GM18505 (cell line): ENCODE data around the gene PIMREG.

Experiments used
- ATAC-seq: cut with Tn5 transposase; IDR thresholded peaks from one replicate; pipeline ENCODE4 v1.9.1; 2021; ENCODE audit not compliant: unreplicated experiment
- POLR2A ChIP-seq: IDR thresholded peaks from 4 replicates; pipeline ENCODE4 v1.6.1; 2011; ENCODE audit warnings: borderline replicate concordance; ENCODE audit not compliant: insufficient read depth, insufficient read length; ENCODE audit errors: extremely low read depth

Gene PIMREG

DNA sequence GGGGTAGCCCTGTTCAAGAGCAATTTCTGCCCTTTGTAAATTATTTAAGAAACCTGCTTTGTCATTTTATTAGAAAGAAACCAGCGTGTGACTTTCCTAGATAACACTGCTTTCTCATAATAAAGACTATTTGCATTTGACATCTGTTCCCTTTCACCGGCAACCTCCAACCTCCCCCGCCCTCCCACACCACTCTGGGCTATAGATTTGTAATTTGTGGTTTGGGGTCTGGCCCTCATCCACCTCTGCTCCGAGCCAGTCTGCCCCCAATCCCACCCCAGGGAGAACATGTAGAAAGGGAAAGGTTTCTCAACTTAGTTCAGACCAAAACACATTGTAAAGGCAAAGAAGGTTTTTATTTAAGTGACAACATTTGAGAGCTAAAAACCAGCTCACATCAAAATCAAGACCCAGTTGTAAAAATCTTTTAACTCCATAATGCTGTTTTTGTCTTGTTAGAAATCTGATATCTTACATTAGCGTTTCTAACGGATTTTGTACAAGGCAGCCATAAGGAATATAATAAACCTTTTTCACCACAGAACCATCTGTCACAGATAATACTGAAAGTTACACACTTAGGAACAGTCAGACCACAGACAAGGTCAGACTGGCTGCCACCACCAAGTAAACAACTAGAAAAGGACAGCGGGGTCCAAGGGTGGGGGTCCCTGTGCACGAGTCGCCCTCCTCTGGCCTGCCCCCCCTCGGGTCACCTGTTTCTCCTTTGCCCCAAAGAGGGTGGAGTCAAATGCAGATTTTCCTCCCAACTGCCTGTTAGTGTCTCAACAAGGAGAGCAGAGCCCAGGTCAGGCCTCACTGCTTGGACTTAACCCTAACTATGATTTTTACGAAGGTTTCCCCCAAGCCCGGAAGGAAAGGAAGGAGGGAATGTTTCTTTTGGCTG lies 6.9 kb downstream of the PIMREG start:
- no peak for ATAC-seq
- no peak for TF ChIP-seq POLR2A

DNA sequence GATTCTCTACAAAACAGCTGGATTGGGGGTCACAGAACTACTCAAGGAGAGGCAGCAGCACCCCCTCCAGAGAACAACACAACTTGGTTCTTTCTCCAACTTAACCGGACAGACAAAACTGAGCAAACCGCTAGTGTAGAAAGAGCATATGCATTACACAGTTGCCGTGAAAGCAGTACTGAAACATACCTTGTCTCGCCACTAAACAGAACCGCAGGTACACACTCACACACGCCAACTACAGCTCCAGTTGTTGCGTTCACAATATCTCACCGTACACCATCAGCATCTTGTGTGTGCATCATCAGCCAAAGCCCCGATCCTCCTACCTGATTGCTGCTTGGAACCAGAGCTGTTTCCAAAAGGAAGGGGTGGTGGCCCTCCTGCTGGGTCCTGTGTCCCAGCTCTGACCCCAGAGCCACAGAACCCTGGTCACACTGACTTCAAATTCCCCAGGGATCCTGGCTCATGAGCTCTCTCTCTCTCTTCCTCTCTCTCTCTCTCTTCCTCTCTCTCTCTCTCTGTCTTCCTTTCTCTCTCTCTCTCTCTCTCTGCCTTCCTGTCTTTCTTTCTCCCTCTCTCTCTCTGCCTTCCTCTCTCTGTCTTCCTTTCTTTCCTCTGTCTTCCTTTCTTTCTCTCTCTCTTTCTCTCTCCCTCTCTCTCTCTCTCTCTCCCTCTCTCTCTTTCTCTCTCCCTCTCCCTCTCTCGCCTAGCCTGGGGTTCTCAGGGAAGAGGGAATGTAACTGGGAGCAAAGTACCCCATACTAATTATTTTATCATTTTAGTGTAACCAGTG lies 8.4 kb downstream of the PIMREG start:
- ATAC-seq, result no peak

DNA sequence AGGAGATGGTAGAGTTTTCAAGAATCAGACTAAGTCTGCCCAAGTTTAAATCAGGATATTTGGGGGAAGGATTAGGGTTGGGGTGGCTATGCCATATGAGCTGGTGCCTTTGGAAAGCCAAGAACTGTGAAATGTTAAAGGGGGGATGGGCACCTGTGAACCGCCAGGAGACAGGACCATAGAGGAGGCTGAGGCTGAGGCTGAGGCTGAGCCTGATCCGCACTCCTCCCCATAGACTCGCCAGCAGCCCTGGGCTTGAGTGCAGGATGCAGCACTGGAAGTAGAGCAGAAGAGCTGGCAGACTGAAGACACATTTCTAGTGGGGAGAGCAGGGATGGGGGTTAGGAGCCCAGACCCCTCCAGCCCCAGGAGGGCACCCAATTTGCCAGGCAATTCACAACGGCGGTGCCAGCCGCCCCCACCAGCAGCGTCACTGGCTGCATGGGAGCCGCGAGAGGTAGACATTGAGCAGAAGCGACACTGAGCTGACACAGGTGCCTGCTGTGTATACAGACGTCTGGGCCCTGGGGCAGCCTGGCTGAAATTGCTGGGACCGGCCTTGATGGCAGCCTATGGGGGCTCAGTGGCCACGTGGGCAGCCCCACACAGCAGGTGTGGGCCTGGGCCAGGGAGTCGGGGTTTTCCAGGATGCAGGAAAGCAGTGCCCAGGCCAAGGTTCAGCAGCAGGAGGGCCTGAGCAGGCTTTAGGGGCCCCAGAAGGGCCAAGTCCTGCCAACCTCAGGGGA lies 9.2 kb downstream of the PIMREG start:
- TF ChIP-seq POLR2A, result no peak
- no peak for ATAC-seq

More for the DNA sequence above, 8.4 kb downstream of the PIMREG start:
- TF ChIP-seq POLR2A, result no peak

DNA sequence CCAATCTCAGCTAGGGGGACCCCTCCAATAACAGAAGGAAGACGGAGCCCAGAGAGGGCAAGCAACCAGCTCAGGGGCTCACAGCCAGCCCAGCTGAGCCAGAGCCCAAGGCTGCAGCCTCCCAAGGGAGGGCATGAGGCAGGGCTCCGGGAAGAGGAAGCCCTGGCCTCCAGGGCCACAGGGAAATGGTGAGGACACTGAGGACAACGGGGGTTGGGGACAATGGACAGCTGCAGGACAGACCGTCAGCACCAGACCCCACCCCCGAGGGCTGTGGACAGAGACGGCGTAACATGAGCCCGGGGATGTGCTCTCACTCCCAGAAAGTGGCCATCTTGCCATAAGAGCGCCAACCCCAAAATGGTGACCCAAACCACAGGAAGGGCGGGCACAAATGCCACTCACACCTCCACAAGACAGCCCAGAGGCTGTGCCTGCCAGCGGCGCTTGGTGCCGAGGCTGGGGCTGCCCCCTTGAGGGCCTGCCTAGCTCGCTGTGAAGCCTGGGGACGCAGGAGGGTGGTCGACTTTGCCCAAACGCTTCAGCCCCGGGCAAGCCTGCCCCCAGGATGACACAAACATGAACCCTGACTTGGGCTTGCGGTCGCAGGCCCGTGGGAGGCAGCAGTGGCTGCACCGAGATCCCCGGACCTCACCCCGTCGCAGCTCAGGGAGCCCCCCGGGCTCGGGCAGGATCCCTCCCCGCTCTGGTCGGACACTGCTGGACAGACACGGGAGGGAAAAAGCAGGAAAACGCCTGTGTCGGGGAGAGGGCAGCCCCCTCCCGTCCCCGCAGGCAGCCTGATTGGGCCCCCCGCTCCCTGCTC lies 10.5 kb downstream of the PIMREG start:
- no peak for TF ChIP-seq POLR2A
- no peak for ATAC-seq

DNA sequence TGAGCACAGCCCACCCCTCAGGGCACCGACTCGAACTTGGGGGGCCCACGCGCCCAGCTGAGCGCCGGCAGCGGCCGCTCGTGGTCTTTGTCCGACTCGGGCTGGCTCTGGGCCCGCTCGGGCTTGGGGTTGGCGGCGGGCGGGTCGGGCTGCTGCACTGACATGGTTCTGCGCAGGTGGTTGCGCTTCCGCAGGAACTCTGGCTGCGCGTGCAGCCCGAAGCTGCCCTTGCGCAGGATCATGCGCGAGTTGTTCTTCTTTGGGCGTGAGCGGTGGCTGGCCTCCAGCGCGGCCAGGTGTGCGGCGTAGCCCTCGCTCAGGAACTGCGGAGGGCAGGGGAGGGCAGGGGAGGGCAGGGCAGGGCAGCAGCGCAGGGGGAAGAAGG lies 11.1 kb downstream of the PIMREG start:
- no peak for ATAC-seq

DNA sequence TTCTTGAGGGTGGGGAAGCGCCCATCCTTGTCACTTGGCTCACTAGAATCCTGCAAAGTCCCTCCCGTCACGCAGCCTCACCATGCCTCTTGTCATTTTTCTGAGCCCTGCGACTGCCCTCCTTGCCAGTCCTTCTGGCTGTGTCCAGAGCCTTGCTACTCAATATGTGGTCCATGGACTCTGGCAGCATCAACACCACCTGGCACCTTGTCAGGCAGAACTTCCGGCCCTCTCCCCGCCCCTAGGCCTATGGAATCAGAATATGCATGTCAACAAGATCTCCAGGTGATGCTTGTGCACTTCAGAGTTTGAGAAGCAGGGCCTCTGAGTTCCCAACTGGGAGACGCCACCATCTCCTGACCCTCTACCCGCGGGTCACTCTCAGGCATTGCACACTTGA lies 12.1 kb downstream of the PIMREG start:
- no peak for ATAC-seq
- TF ChIP-seq POLR2A, result no peak

More for the DNA sequence above, 11.1 kb downstream of the PIMREG start:
- TF ChIP-seq POLR2A, result no peak

DNA sequence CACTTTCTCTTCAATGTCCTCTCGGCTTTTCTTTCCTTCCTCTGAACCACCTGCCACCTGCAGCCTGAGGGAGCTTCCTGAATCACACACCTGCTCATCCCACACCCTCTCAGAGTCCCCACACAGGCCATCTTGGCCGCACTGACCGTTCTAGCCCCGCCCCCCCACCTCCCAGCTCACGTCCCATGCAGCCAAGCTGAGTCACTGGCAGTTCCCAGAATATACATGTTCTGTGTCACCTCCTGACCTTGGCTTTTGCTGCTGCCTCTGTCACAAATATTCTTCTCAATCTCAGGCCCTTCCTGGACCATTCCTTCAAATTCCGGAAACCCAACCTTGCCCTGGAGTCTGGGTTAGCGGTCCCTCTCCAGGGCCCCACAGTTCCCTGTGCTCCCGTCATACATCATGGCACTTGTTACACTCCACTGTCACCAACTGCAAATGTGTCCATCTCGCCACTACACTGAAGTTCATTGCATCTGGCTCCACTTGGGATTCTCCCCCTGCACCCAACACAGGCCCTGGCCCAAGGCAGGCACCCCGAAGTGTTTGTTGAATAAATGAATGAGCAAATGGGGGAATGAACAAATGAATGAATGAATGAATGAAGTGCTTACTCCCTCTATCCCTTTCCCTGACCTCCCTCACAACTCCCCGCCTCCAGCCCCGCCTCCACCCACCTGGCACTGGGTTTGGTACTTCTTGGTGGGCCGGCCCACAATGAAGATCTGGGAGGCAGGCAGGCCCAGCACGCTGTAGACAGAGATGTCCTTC lies 12.8 kb downstream of the PIMREG start:
- no peak for ATAC-seq
- no peak for TF ChIP-seq POLR2A

DNA sequence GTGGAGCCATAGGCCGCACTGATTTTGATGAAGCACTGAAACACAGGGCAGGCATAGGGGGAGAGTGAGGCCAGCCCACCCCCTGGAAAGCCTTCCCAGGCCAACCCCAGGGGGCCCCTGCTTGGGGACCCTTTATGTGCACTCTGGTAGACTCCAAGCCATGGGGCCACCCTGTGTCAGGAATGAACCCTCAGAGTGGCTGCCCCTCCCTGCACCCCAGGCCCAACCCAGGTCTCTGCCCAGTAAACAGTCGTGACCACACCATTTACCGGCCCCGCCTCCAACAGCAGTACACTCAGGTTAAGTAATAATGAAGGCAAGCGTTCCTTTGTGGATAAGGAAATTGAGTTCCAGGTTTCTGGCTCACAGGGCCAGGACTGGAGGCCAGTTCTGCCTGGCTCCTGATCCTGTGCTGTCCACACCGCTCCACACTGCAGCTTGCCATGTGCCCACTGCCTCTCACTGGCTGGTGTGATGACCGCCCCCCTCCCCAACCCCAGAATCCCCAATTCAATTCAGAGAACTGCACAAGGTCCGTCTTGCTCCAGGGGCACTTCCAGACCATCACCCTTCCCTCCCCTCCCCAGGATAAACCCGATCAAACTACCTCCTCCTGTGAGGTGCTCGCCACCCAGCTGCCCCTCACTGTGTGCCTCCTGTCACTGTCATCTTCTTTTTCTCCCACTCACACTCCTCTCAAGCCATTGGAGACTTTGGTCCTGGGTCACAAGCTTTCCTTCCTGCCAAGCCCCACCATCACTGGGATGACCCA lies 13.6 kb downstream of the PIMREG start:
- ATAC-seq, result no peak
- TF ChIP-seq POLR2A, result no peak

DNA sequence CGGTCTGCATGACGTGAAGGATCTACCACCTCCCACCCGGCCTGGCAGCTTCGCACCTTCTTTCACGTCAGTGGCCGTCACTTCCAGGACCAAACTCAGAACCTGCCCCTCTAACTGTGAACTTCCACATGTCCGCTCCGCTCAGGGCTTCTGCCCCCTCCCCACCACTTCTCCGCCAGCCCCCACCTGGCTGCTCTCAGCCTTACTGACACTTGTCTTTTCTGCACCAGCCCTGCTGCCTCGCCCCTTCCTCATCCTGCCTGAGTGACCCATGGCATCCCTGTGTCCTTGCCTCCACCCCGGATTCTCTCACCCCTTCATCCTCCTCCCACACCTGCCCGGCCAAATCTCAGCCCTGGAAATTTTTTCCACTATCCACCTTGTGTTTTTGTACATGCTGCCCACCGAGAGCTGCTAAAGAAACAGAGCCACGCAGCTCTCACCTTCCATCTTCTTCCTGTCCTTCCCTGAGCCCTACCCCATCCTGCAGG lies 14.2 kb downstream of the PIMREG start:
- TF ChIP-seq POLR2A, result no peak
- no peak for ATAC-seq

DNA sequence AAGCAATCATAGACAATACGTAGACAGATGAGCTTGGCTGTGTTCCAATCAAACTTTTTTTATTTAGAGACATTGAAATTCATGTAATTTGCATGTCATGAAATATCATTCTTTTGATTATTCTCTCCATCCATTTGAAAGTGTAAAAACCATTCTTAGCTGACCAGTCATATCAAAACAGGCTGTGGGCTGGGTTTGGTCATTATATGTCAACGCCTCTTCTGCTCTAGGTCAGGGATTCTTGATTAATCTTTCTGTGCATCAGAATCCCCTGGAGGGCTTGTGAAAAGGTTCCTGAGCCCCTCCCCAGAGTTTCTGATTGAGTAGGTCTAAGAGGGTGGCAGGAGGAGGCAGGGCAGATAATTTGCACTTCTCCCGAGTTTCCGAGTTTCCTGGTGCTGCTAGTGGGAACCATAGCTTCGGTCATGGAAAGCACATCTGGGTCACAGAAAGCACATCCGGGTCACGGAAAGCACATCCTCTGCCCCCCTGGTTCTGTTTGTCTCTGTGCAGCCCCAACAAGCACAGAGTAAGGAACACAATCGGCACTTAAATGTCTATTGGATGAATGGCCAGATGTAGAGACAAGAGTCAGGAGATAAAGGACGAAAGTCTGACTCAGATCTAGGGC lies 16.4 kb downstream of the PIMREG start:
- no peak for ATAC-seq
- TF ChIP-seq POLR2A, result no peak

DNA sequence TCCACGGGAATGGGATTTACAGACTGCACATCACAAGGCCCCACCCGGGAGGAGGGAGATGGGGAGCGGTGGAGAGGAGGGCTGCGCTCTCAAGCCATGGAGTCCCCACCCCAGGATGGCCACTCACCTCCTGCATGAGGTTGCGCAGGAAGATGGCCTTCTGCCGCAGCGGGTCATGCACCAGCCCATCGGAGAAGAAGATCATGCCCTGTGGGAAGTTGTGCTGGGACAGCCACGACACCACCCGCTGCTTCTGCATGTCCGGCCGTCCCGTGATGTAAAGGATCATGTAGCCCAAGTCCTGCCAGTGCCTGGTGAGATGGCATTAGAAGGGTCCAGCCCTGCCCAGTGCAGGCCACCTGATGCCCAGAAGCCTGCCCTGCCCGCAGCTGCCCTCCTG lies 17.0 kb downstream of the PIMREG start:
- no peak for ATAC-seq
- TF ChIP-seq POLR2A, result no peak
